Vagina (tissue), 2 donors: ENCODE results near the gene ZNF425.

Experiments
- CTCF ChIP-seq, 3 experiments: fragments of 450-650 bp in 2 of 3; fragments of 200-600 bp in 1 of 3; sonication (generic) in 1 of 3; IDR thresholded peaks; one replicate each; pipeline ENCODE4 v1.5.1; 2017 to 2019; ENCODE audit warnings: antibody characterized with exemption in 3 of 3, mild to moderate bottlenecking in 2 of 3, moderate library complexity in 2 of 3
- POLR2A ChIP-seq, 2 donors: fragments of 450-650 bp; IDR thresholded peaks; one replicate each; pipeline ENCODE4 v1.6.1; 2017; ENCODE audit warnings: antibody characterized with exemption in 2 of 2, mild to moderate bottlenecking in 2 of 2, moderate library complexity in 2 of 2

- TF ChIP-seq POLR2A (IDR thresholded peaks at IDR 0.05), result no peak
- TF ChIP-seq CTCF (IDR thresholded peaks at IDR 0.05), result no peak
Measured at GRCh38 chr7:149087376-149087775, 38.7 kb downstream of the ZNF425 start.
